GM18505 (cell line): ENCODE results near the gene SHC1.
"Not testable (repeated sequence)": the region's sequence is repeated elsewhere in the genome, so short reads cannot be mapped to it uniquely, and the experiment has no call there.

ENCODE experiments used
- ATAC-seq: cut with Tn5 transposase; IDR thresholded peaks from one replicate; pipeline ENCODE4 v1.9.1; 2021; ENCODE audit not compliant: unreplicated experiment
- POLR2A ChIP-seq: IDR thresholded peaks from 4 replicates; pipeline ENCODE4 v1.6.1; 2011; ENCODE audit warnings: borderline replicate concordance; ENCODE audit not compliant: insufficient read depth, insufficient read length; ENCODE audit errors: extremely low read depth

The SHC1 gene

DNA sequence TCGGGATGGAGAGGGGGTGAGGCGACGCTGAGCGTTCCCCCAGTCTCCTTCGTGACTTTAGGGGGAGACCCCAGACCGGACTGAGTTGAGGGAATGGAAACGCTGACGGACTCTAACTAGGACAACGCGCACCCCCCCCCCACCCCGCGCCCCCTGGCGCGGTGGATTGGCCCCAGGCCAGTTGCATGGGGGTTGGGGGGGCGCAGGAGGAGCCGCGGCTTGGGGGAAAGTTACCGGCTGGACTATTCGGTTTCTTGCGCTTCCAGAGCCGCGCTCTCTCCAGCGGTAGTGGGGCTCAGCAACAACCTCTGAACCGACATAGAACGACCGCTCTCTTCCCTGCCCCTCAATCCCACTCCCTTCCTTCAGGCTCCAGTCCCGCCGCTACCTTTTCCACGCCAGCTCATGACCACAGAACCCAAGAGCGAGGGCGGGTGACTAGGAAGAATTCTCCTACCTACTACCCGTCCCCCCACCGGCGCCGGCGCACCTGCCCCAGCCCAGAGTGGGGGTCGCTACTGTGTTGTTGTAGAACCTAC is 32.7 kb upstream of the SHC1 start:
- TF ChIP-seq POLR2A: peak; percentile 37
- ATAC-seq: no peak

DNA sequence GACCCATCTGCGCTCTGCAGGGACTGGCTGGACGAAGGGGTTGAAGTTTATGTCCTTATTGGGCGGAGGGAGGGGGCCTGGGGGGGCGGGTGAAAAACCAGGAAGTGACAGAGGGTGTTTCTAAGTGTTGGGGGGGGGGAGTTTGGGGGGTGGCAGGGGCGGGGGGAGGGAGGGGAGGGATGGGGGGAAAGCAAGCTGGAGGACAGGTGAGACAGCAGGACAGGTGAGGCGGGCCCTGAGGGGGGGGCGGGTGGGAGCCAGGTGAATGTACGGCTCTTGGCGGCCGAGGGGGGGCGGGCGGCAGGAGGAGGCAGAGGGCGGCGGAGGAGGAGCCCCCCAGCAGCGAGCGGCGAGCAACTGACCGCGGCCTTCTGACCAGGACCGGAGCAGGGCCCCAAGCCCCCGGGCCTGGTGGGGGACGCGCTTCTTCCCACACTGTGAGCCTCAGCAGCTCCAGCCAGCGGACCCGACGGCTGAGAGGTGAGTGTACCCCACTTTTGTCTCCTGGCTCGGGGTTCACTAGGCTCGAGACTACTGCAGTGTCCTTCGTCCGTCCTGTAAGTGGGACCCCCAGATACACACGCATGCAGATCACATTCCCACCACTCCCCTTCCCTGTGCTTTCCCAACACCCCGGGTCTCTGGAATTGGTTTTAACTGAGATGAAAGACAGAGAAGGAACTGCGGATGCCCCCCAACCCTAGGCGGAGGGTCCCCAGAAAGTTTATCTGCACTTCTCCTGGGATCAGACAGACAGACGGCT is 32.1 kb upstream of the SHC1 start, which contains the start of gene ZBTB7B:
TSS of gene ZBTB7B (plus strand) at position 339 of the 763 bp plus-strand sequence. CDS start 11,859 bp downstream, outside the sequence.
- no peak for ATAC-seq
- TF ChIP-seq POLR2A: no peak

GRCh38 chr1:155001675-155002463 is 31.3 kb upstream of the SHC1 start:
- no peak for TF ChIP-seq POLR2A
- ATAC-seq: peak; percentile 50

- ATAC-seq: no peak
- TF ChIP-seq POLR2A: no peak
Observed at GRCh38 chr1:155001425-155001674, 30.8 kb upstream of the SHC1 start.

GRCh38 chr1:155000726-155001424 is 30.3 kb upstream of the SHC1 start:
- peak; percentile 63 for TF ChIP-seq POLR2A
- peak; percentile 38 for ATAC-seq

DNA sequence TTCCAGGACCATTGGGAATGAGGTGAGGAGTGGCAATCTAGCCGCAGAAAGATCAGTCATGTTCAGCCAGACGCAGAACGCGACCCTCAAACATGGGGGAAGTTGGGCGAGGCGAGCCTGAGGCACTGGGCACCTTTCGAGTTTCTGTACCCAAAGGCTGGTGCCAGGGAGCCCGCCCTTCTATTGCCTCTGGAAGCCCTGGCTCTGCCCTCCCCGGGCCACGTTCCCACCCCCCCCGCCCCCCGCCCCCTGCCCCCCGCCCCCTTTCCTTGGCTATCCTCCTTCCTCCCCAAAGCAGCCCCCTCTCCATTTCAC is 29.8 kb upstream of the SHC1 start:
- no peak for ATAC-seq

GRCh38 chr1:154999571-155000410 is 29.2 kb upstream of the SHC1 start:
- no peak for ATAC-seq
- peak; percentile 10 for TF ChIP-seq POLR2A

More for the DNA sequence above, 29.8 kb upstream of the SHC1 start:
- TF ChIP-seq POLR2A: no peak

DNA sequence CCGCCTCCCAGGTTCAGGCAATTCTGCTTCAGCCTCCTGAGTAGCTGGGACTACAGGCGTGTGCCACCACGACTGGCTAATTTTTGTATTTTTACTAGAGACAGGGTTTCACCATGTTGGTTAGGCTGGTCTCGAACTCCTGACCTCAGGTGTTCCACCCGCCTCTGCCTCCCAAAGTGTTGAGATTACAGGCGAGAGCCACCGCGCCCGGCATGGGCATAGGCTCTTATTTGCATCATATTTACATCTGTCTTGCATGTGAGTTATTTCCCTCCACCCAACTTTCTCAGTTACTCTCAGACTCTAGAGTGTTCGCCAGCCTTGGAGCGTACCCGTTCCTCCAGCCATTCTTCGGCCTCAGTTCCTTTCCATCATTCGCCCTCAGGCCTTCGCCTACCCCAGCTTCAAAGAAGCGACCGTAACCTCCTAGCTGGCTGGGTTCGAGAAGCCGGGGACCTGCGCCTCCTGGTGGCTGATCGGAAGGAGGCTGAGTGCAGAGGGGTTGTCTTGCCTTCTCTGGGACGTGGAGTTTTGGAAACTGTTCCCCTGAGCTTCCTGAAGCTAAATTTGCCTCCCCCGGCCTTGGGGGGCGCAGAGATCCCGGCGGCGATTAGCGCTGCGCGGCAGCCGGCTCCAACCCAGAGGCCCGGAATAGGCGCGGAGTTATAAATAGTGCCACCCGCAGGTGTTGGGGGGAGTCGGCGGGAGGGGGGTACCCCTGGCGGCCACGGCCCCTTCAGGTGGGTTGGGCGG is 28.4 kb upstream of the SHC1 start:
- TF ChIP-seq POLR2A: peak; percentile 76
- ATAC-seq: no peak

DNA sequence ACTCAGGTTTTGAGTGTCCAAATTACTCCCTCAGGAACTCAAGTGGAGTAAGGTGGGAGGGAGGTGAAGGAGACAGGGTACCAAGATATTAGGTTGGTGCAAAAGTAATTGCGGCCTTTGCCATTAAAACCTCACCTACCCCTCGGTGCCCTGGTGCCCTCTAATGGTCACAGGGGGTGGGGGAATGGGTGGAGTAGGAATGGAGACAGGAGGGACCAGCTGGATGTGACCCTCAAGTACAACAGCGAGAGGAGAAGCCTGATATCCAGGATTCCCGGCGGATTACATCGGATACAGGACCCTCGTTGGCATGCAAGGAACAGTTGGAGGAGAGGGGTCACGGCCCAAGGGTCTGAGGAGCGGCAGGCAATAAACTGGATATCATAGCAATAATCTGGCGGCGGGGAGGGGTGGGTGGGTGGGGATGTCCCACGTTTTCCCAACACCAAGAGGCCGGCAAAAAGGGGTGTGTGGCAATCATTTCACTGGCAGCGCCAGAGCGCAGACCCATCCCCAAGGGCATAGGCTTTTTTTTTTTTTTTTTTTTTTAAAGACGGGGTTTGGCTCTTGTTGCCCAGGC is 27.7 kb upstream of the SHC1 start:
- no peak for ATAC-seq
- no peak for TF ChIP-seq POLR2A

DNA sequence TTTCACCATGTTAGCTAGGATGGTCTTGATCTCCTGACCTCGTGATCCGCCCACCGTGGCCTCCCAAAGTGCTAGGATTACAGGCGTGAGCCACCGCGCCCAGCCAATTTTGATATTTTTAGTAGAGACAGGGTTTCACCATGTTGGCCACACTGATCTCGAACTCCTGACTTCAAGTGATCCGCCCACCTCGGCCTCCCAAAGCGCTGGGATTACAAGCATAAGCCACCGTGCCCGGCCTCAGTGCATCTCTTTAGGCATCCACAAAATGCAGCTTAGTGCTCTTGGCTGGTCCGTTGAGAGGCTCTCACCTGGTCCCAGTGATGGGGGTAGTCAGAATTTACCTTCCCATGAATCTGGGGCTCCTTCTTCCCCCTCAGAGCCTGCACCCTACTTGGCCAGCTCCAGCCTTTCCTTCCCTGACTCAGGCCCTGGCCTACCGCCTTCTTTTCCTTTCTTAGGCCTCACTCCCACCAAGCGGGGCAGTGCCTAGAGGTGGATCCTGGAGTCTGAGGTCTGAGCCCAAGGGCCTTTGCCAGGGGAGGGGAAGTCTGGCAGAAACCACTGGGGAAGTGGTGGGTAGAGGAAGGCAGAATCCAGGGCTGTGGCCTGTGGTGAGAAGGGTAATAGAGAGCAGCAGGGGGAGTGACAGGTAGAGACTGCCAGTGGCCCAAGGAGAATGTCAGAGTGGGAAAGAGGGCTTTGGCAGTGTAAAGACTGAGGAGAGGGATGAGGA is 26.6 kb upstream of the SHC1 start:
- ATAC-seq: no peak

DNA sequence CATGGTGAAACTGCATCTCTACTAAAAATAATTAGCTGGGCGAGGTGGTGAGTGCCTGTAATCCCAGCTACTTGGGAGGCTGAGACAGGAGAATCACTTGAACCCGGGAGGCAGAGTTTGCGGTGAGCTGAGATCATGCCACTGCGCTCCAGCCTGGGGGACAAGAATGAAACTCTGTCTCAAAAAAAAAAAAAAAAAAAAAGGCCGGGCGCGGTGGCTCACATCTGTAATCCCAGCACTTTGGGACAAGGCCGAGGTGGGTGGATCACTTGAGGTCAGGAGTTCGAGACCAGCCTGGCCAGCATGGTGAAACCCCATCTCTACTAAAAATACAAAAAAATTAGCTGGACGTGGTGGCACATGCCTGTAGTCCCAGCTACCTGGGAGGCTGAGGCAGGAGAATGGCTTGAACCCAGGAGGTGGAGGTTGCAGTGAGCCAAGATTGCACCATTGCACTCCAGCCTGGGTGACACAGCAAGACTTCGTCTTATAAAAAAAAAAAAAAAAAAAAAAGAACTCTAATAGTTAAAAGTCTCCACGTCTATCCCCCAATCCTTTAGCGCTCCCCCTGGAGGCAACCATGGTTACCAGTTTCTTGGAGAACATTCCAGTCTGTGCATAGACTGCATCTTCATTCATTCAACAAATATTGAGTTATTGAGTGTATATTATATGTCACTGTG is 24.9 kb upstream of the SHC1 start:
- not testable (repeated sequence) for ATAC-seq

More for the DNA sequence above, 26.6 kb upstream of the SHC1 start:
- no peak for TF ChIP-seq POLR2A
